Breast epithelium (tissue), 3 donors: ENCODE measurements around the gene GNG7.

Experiments used
- CTCF ChIP-seq, 3 donors: fragments of 450-650 bp; IDR thresholded peaks; one replicate each; pipeline ENCODE4 v1.5.1; 2016 to 2017; ENCODE audit warnings: antibody characterized with exemption in 3 of 3, mild to moderate bottlenecking in 3 of 3, moderate library complexity in 3 of 3
- POLR2A ChIP-seq: fragments of 450-650 bp; IDR thresholded peaks from one replicate; pipeline ENCODE4 v1.6.1; 2016; ENCODE audit warnings: antibody characterized with exemption, mild to moderate bottlenecking, moderate library complexity
- POLR2AphosphoS5 ChIP-seq, 3 donors: sonication (generic); formaldehyde crosslinking; IDR thresholded peaks; one replicate each; pipeline ENCODE4 v1.6.1; 2017; ENCODE audit warnings: antibody characterized with exemption in 3 of 3

GRCh38 chr19:2648099-2648498, 54.4 kb downstream of the GNG7 start:
- TF ChIP-seq POLR2A (no peak), CTCF (IDR thresholded peaks at IDR 0.05) (no peak), POLR2AphosphoS5 (IDR thresholded peaks at IDR 0.05) (no peak)
